Parathyroid adenoma (tissue), 2 donors: ENCODE measurements around the gene PCBP2.

ENCODE experiments used
- H2AFZ ChIP-seq: fragments of 300-600 bp; sonication (generic); one replicate; pipeline ENCODE4 v1.7.0; 2017; ENCODE audit warnings: antibody characterized with exemption, mild to moderate bottlenecking
- H3K27ac ChIP-seq: fragments of 300-600 bp; sonication (generic); one replicate; pipeline ENCODE4 v1.7.0; 2017
- H3K27me3 ChIP-seq: fragments of 300-600 bp; sonication (generic); one replicate; pipeline ENCODE4 v1.7.0; 2017; ENCODE audit warnings: low read length; ENCODE audit not compliant: control insufficient read depth, insufficient read depth
- H3K36me3 ChIP-seq: fragments of 300-600 bp; sonication (generic); one replicate; pipeline ENCODE4 v1.7.0; 2017; ENCODE audit warnings: low read length; ENCODE audit not compliant: control insufficient read depth, insufficient read depth
- H3K4me1 ChIP-seq: fragments of 300-600 bp; sonication (generic); one replicate; pipeline ENCODE4 v1.7.0; 2017; ENCODE audit warnings: control low read depth
- H3K4me2 ChIP-seq: fragments of 300-600 bp; sonication (generic); one replicate; pipeline ENCODE4 v1.7.0; 2017; ENCODE audit warnings: low read length
- H3K4me3 ChIP-seq: fragments of 300-600 bp; sonication (generic); one replicate; pipeline ENCODE4 v1.7.0; 2017; ENCODE audit warnings: low read depth, low read length
- H3K79me2 ChIP-seq: fragments of 300-600 bp; sonication (generic); one replicate; pipeline ENCODE4 v1.7.0; 2017; ENCODE audit warnings: control low read depth
- H3K9ac ChIP-seq: fragments of 300-600 bp; sonication (generic); one replicate; pipeline ENCODE4 v1.7.0; 2017; ENCODE audit warnings: mild to moderate bottlenecking
- H3K9me3 ChIP-seq: fragments of 300-600 bp; sonication (generic); one replicate; pipeline ENCODE4 v1.7.0; 2017; ENCODE audit warnings: low read length; ENCODE audit not compliant: control insufficient read depth
- TF ChIP-seq, protein P1 (sequence below): fragments of 300-600 bp; sonication (generic); IDR thresholded peaks from one replicate; pipeline ENCODE4 v1.7.0; 2017; ENCODE audit warnings: antibody characterized with exemption, mild to moderate bottlenecking
- donor health status: primary hyperparathyroidism.

The PCBP2 gene

GRCh38 chr12:53454707-53455106 is 2.8 kb downstream of the PCBP2 start:
- H3K4me3 ChIP-seq, result peak overlapping the region; percentile 92
- no peaks in the 10 kb centered on the region for H3K36me3 ChIP-seq
- TF ChIP-seq, protein P1, sequence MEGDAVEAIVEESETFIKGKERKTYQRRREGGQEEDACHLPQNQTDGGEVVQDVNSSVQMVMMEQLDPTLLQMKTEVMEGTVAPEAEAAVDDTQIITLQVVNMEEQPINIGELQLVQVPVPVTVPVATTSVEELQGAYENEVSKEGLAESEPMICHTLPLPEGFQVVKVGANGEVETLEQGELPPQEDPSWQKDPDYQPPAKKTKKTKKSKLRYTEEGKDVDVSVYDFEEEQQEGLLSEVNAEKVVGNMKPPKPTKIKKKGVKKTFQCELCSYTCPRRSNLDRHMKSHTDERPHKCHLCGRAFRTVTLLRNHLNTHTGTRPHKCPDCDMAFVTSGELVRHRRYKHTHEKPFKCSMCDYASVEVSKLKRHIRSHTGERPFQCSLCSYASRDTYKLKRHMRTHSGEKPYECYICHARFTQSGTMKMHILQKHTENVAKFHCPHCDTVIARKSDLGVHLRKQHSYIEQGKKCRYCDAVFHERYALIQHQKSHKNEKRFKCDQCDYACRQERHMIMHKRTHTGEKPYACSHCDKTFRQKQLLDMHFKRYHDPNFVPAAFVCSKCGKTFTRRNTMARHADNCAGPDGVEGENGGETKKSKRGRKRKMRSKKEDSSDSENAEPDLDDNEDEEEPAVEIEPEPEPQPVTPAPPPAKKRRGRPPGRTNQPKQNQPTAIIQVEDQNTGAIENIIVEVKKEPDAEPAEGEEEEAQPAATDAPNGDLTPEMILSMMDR, result no peak
- no peaks in the 10 kb centered on the region for H3K9me3 ChIP-seq
- no peaks in the 10 kb centered on the region for H3K27me3 ChIP-seq
- peaks cover 42% of the 10 kb centered on the region for H3K79me2 ChIP-seq
- H2AFZ ChIP-seq, result no peak overlapping the region
- H3K4me1 ChIP-seq, result peaks cover 17% of the 10 kb centered on the region
- H3K27ac ChIP-seq, result no peak overlapping the region
- no peak overlapping the region for H3K9ac ChIP-seq
- peak overlapping the region; percentile 34 for H3K4me2 ChIP-seq

GRCh38 chr12:53456654-53457366 is 4.9 kb downstream of the PCBP2 start:
- Histone ChIP-seq H2AFZ (no peak overlapping the region), H3K4me1 (peaks cover 25% of the 10 kb centered on the region), H3K27me3 (no peaks in the 10 kb centered on the region), H3K36me3 (no peaks in the 10 kb centered on the region), H3K4me2 (no peak overlapping the region), H3K9ac (no peak overlapping the region), H3K9me3 (no peaks in the 10 kb centered on the region), H3K79me2 (peaks cover 57% of the 10 kb centered on the region), H3K27ac (no peak overlapping the region), H3K4me3 (no peak overlapping the region)
- TF ChIP-seq, protein P1, result no peak

DNA sequence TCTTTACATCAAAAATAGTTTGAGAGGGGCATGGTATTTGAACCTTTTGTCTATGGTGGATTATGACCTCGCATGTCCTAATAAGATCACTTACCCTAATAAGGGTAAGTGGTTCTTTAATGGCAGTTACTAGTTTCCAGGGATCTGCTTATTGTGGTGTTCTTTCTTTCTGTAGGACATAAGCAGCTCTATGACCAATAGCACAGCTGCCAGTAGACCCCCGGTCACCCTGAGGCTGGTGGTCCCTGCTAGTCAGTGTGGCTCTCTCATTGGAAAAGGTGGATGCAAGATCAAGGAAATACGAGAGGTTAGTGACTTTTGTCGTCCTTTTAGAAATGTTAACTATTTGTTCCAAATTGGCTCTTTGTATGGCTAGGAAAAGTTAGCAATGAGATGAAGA is 7.2 kb downstream of the PCBP2 start:
- TF ChIP-seq, protein P1, result no peak
- Histone ChIP-seq H3K79me2 (peaks cover 55% of the 10 kb centered on the region), H3K4me1 (peaks cover 18% of the 10 kb centered on the region)

DNA sequence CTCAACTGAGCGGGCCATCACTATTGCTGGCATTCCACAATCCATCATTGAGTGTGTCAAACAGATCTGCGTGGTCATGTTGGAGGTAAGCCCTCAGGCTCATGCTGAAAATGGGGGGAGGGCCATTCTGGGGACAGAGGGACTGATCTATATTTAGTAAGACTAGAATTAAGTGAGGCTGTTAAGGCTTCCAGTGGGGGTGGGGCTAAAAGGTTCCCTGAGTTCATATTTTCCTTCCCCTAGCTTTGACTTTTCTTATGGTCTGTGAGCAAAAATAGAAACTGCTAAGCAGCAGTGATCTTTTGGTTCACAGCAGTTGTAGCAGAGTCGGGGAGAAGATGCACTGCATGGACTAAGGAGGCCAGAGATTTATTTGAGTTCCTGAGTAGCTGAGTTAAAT is 9.2 kb downstream of the PCBP2 start:
- H3K36me3 ChIP-seq, result no peaks in the 10 kb centered on the region
- no peaks in the 10 kb centered on the region for H3K9me3 ChIP-seq
- H3K4me2 ChIP-seq, result no peak overlapping the region
- H3K79me2 ChIP-seq, result peaks cover 52% of the 10 kb centered on the region
- no peak overlapping the region for H3K9ac ChIP-seq
- H3K4me3 ChIP-seq, result no peak overlapping the region
- peaks cover 13% of the 10 kb centered on the region for H3K4me1 ChIP-seq
- no peaks in the 10 kb centered on the region for H3K27me3 ChIP-seq
- no peak overlapping the region for H2AFZ ChIP-seq
- no peak overlapping the region for H3K27ac ChIP-seq
- TF ChIP-seq, protein P1, result no peak

More for the DNA sequence above, 7.2 kb downstream of the PCBP2 start:
- H2AFZ ChIP-seq, result no peak overlapping the region
- no peaks in the 10 kb centered on the region for H3K36me3 ChIP-seq
- no peak overlapping the region for H3K4me3 ChIP-seq
- H3K27me3 ChIP-seq, result no peaks in the 10 kb centered on the region
- no peak overlapping the region for H3K4me2 ChIP-seq
- H3K9me3 ChIP-seq, result no peaks in the 10 kb centered on the region
- H3K9ac ChIP-seq, result no peak overlapping the region
- H3K27ac ChIP-seq, result no peak overlapping the region

GRCh38 chr12:53461591-53461990 is 9.7 kb downstream of the PCBP2 start:
- H3K4me2 ChIP-seq, result no peak overlapping the region
- TF ChIP-seq, protein P1, result no peak
- no peaks in the 10 kb centered on the region for H3K9me3 ChIP-seq
- no peaks in the 10 kb centered on the region for H3K36me3 ChIP-seq
- peaks cover 13% of the 10 kb centered on the region for H3K4me1 ChIP-seq
- peaks cover 52% of the 10 kb centered on the region for H3K79me2 ChIP-seq
- no peak overlapping the region for H2AFZ ChIP-seq
- no peaks in the 10 kb centered on the region for H3K27me3 ChIP-seq
- no peak overlapping the region for H3K9ac ChIP-seq
- no peak overlapping the region for H3K27ac ChIP-seq
- no peak overlapping the region for H3K4me3 ChIP-seq
